GM18951 (cell line): ENCODE data around the gene MSMB.
"Not testable (repeated sequence)": the region's sequence is repeated elsewhere in the genome, so short reads cannot be mapped to it uniquely, and the experiment has no call there.

ENCODE experiments used
- POLR2A ChIP-seq: IDR thresholded peaks from 4 replicates; pipeline ENCODE4 v1.6.1; 2011; ENCODE audit warnings: mild to moderate bottlenecking; ENCODE audit not compliant: insufficient read length, insufficient read depth; ENCODE audit errors: extremely low read depth
- in situ Hi-C: fragments of 300-500 bp; cut with MboI; formaldehyde crosslinking; loops from one replicate; pipeline ENCODE4 v1.12.0; 2022; ENCODE audit warnings: low sequenced_read_pairs, mixed read lengths, inconsistent platforms; ENCODE audit not compliant: unreplicated experiment

MSMB gene

DNA sequence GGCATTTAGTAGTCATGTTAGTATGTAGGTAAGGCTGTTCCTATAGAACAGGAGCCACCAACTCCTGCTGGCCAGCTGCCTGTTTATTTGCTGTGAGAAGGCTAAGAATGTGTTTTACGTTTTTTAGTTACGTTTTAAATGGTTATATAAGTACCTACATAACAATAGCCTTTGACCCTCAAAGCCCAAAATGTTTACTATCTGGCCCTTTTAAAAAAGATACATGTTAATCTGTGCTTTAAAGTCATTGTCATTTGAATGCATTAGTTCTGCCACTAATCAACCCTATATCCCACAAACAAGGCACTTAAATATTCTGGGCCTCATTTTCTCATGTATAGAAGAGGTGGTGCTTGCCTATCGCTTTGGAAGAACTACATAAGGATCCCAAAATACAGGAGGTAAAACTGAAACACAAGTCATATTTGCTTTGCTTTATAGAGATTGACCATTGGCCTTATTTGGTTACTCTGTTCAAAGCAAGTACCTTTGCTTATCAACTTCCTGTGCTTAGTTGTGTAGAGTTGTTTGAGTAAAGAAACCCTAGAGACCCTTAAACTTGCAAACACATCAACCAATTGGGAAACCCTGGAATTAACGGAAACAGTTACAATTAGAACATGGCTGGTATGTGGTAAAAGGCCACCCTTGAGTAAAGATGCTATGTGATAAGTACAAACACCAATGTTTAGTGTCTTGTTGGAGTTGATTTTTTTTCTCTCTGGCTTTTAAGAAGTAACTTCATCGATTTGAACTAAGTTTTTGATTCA, 47.9 kb downstream of the MSMB start:
- in situ Hi-C loops, result no loop called here
- no peak for TF ChIP-seq POLR2A

DNA sequence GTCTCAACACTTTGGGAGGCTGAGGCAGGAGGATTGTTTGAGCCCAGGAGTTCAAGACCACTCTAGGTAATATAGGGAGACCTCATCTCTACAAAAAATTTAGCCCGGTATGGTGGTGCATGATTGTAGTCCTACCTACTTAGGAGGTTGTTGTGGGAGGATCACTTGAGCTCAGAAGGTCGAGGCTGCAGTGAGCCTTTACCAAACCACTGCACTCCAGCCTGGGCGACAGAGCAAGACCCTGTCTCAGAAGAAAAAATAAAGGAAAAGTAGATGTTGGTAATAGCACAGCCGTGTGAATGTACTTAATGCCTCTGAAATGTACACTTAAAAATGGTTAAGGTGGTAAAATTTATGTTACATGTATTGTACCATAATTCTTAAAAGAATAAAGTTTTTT, 48.5 kb downstream of the MSMB start:
- in situ Hi-C loops, result no loop called here
- no peak for TF ChIP-seq POLR2A

- in situ Hi-C loops, result not testable (repeated sequence)
Observed at GRCh38 chr10:45985590-45985989, 60.5 kb downstream of the MSMB start.

DNA sequence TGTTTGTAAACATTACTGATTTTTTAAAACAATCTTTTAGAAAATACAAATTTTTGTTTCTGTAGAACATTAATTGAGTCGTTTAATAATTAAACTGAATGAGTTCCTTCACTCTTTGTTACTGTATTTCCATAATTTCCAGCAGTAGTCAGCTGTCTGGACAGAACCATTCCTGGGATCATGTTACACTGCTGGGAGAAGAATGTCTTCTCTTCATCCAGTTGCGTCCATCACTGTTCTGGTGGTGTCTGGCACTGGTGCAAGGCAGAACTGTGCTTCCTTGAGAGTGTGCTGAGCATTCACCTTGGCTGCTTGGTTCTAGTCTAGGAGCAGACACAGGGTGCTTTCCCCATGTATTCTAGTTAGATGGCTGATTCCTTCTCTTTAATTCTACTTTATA, 61.6 kb downstream of the MSMB start:
- in situ Hi-C loops, result not testable (repeated sequence)

DNA sequence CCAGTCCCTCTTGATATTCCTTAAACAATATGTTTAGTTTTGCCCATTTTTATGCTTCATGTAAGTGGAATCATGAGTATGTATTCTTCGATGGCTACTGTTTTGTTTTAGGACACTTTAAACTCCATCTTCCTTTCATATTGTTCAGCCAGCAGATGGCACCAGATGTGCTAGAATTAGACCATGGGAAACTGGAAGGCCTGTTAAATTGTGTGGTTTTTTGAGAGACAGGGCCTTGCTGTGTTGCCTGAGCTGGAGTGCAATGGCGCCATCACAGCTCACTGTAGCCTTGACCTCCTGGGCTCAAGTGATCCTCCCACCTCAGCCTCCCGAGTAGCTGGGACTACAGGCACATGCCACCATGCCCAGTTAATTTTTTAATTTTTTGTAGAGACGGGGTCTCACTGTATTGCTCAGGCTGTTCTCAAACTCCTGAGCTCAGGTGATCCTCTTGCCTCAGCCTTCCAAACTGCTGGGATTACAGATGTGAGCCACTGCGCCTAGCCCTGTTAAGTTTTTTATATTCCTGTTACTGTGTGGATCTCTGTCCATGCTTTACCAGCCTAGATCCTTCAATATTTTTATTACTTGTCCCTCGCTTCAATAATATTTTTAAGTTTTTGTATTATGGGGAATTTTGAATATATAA, 62.4 kb downstream of the MSMB start:
- in situ Hi-C loops, result not testable (repeated sequence)
